HUDEP-2 (cell line): ENCODE results near the gene LMX1A.

Source experiments
- DNase-seq, 76 experiments: peaks; one replicate each; lab custom pipeline; 2025; ENCODE audit not compliant: unreplicated experiment in 76 of 76; lab: John Stamatoyannopoulos, UW

The LMX1A gene

GRCh38 chr1:165355977-165356811 is at the start of gene LMX1A:
TSS of gene LMX1A (minus strand) at chr1:165356715. CDS start at chr1:165355559, 1,156 bp downstream.
- DNase-seq, result no peak

GRCh38 chr1:165403835-165404482 is 47.4 kb upstream of the LMX1A start:
- DNase-seq, result peak in 8 of 76 experiments; percentile 0 to 13 (median 3)

DNA sequence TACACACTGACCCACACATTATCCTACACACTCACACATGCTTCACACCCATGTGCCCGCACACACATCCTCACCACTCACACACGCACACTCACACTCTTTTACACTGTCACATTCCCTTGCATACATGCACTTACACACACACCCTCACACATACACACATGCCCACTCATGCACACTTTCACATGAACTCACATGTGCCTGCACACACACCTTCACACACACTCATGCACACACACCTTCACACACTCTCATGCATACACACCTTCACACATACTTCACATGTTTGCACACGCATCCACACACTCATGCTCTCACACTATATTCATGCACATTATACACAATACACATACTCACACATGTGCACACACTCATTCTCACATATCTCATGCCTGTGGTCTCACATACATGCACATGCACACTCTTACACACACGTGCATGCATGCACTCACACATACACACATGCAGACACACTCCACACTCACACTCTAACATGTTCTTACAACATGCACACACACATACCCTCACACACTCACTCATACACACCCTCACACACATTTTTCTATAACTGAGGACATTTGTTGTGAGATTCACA is 46.1 kb upstream of the LMX1A start:
- no peak for DNase-seq

DNA sequence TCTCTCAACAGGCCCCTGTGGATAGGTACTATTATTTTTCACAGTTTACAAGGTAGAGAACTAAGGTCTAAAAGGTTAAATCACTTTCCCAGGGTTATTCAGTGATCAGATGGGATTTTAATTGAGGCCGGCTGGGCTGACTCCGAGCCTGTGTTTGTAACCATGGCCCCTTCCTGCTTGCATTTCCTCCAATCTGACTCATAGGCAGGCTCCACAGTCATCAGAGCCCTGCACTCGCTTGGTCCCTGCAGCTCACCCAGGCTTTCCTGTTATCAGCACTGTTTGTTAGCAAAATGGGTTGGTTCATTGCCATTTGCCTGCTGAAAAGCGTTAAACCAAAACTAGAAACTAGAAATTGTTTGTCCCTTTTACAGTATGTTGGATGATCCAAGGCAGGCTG is 41.4 kb upstream of the LMX1A start:
- DNase-seq, result no peak

GRCh38 chr1:165395901-165396300 is 39.4 kb upstream of the LMX1A start:
- no peak for DNase-seq

DNA sequence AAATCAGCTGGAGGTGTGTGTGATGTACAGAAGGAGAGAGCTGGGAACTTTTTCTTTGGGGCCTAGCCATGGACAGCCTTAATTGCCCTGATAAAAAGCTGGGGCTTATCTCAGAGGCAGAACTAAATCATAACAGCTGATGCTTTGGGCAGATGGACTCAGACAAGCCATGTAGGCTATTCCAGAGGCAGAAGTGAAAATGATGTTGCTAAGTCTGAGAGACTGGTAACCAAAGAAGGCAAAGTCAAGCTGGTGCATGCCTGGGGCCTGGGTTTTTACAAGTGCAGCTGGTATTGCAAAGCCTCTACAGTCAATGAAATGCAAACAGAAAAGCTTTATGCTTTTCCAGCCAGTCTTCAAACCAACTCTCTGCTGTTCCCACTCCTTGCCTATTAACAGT is 39.0 kb upstream of the LMX1A start:
- no peak for DNase-seq

DNA sequence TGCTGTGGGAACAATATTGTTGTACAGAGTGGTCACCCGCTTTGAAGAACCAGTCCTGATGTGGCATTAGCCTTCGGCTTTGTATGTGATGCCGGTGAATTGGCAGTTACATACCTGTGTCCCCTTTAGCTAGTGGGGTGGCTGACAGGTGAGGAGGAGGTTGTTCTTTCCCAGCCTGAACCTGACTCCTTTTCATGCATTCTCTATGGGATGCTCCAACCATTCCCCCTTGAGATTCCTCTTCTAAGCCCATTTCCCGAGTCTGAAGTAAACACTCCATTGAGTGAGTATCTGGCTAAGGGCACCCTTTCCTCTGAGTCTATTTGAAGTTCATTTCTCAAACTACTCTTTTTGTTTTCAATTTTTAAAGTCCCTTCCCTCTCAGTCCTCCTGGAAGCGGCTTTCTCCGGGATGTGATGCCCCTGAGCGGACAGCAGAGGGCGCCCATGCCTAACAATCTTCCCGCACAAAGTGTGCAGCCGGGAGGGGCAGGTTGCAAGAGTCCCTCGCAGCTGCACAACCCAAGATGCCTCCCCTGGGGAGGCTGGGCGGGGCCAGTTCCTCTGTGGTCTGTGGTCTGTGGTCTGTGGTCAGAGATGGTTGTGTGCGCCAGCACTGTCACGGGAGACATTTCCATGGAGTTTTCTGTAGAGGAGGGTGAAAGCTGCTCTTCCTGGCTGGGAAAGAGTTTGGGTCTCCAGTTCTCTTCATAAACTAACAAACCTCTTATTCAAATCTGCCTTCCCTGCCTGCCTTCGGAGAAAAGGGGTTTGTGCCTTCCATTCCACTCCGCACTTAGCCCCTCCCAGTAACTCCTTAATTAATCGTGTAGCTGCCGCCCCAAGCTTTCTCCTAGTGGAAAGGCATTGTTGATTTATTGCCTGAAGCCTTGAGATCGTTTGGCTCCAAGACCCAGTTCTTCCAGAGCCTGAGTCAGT is 36.4 kb upstream of the LMX1A start:
- peak in 70 of 76 experiments; percentile 6 to 80 (median 54) for DNase-seq

DNA sequence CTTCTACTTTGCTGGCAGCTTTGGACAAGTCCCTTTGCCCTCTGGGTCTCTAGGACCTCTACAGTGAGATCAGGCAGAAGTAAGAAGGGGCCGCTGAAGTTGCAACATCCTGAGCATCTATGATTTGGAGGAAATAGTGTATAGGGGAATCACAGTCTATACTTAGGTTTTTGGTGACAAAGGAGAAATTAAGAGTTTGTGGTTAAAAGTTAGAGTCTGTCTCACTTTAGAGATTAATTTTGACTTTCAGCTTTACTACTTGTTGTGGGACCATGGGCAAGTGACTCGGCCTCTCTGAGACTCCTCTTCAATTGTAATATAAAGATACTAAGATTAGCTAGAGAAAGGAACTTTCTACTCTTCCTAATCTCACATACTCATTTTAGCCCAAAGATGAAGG is 33.1 kb upstream of the LMX1A start:
- no peak for DNase-seq

- no peak for DNase-seq
Measured at GRCh38 chr1:165387961-165388360, 31.4 kb upstream of the LMX1A start.

DNA sequence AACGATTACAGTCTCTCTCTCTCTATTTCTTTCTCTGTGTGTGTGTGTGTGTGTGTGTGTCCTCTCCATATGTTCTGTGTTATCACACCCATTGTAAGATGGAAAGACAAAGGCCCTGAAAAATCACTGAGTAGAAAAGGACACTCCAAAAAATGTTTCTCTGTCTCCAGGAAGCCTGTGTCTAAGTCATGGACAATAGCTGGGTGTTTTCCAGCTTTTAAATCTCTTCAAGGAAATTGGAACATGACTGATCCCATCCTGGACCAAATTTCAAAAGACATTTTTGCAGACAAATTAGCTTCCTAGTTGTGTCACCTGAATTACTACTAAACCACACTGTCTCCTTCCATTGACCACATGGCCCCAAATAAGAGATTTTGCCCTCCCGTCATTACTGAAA is 31.0 kb upstream of the LMX1A start:
- no peak for DNase-seq

DNA sequence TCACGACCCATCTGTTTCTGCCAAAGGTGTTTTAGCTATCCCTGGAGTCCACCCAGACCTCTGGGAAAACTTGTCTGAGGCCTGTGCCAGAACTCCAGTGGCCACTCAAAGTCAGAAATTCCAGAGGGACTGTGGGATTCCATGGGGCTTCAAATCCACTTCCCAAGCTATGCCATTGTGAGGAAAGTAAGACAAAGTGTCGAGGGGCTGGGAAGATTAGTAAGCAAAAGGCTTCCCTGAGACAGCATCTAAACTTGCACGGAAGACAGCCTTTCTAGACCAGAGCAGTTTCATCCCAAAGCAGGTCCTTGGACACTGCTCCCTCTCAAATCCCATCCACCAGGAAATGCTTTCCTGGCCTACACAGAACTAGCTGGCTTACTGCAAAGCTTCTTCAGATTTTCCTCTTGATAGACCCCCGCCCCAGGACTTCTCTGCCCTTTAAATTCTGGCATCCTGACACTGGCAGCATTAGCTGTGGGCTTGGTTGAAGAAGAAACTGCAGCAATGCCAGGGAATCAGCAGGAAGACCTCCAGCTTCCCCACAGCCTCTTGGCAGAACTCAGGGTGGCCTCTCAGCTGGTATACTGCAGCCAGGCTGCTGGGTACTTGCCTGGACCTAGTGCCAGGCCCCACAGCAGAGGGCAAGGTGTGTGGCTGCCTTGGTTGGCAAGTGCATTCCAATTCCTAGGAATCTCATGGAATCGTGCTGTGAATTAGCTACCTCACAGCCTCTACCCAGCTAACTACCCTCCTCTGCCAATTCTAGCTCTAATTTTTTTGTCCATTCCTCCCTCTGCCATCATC is 27.3 kb upstream of the LMX1A start:
- DNase-seq, result no peak

DNA sequence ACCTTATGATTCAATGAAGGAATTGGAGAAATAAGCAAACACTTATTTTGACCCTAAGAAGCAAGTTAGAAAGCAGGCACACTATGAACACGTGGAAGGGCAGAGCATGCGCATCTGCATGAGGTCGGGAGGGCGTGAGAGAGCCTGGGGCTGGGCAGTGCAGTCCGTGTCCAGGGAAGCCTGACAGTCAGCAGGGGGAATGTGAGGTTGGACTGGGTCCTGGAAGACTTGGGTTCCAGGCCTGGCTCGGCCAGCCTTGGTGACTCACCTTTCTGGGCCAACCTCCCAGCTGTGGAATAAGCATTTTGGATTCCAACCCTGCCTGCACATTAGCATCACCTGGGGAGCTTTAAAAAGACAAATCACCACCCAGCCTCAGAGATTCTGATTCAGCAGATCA is 26.6 kb upstream of the LMX1A start:
- no peak for DNase-seq

DNA sequence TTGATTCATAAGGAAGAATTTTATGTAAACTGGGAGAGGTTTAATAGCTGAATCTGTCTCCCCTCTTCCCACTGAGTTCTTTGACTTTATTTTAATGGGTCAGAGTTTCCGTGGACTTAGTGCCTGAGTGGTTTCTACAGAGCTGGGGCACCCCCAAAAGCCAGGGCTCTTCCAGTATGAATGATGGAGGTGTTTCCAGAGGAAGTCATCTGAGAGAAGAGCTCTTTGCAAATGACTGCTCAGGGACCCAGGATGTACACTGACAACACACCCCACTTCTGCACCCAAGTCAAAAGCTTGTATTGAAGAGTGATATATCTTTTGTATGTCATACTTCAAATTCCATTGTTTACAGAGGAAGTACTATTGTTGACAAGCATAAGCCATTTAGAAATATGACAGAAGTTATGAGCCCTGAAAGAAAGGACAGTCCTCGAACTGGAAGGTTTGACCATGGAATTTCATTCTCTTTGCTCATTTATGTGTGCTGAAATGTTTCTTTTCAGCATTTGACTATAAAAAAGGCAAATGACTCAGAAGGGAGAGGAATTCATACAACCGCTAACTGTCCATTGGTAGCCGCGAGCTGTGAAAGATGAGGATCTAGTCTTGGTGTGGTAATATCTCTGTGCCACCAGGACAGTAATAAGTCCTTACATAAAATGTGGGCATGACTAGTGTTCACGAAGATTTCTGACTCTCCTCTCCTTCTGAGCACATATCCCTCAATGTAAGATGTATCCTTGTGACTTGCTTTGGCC is 25.4 kb upstream of the LMX1A start:
- DNase-seq, result no peak

GRCh38 chr1:165376811-165377311 is 20.3 kb upstream of the LMX1A start:
- no peak for DNase-seq

DNA sequence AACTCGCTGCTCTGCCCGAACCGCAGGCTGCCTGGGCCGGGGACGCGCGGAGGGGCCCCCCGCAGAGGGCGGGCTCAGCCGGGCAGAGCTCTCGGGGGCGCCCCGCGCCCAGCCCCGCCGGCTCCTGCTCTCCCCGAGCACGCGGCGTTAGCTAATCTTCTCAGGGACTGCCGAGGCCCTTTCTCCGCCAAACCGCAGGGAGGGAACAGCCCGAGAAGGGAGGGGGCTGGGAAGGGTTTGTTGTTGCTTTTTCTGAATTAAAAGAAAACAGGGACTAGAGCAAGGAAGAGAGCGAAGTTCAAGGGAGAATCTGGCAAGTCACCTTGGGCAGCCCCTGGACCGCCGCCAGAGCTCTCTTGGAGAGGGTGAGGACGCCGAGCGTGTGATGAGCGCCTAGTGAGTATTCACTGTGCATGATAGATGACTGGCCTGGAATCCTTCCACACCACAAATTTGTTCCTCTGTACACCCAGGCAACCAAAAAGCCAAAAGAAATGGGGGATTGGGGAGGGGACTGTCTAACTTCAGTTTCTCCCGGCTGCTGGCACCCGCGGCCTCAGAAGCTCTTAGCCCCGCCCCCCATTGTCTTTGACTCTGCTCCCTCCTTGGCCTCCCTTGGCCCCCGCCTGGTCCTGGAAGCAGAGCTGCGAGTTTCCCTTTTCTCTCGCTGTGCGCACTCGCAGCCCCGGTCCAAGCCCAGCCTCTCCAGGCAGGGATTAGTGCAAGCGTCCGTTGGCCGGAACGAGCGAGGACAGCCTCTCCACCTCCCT is 19.7 kb upstream of the LMX1A start:
- peak in 46 of 76 experiments; percentile 1 to 62 (median 22) for DNase-seq

DNA sequence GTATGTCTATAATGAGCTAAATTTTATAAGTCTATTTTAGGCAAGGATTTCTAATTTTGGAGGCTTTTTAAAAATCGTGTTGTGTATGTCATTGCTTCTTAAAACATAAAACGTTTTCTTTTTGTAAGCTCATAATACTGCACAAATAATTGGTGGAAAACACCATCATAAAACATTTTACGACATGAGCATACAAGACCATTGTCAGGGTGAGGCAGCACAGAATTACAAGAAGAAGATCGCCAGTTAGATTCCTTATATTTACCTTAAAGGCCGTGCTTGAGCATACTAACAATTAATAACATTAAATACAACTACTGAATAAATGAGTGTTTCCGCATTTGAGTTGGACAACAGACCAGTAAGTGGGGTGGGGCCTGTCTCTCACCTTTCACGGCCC is 19.1 kb upstream of the LMX1A start:
- DNase-seq, result no peak

DNA sequence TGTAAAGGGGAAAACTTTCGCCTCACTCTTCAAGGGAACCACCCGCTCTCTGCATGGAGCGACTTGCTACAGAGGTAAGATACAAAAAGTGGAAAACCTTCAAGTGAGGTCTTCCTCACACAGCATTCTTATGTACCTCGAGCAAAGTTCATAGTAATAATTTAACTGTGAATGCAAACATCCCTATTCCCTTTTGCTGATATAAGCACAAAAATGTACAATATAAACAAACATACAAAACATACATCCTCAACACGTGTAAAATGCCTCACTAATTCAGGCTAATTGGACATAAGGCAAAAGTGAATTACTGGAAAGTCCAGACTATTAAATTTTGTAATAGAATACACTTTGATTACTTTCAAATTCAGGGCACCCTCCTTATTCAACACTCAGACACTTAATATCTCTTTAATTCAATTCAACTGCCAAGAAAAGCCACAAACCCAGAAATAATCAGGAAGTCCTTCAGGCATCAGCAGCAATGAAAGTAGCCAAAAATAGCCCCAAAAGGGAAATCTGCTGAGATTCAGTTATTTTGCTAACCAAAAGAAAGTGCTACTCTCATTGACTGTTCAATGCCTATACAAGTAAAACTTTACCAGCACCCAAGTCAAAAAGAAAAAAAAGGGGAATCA is 15.2 kb upstream of the LMX1A start:
- no peak for DNase-seq
